HEK293 (cell line): ENCODE measurements around the gene MAGEC1.
"Not testable (repeated sequence)": the region's sequence is repeated elsewhere in the genome, so short reads cannot be mapped to it uniquely, and the experiment has no call there.

Experiments used
- CTCF ChIA-PET: fragments of 350-600 bp; formaldehyde crosslinking; extraction: SDS; loops from one replicate; lab custom pipeline; 2021; ENCODE audit warnings: antibody characterized with exemption; lab: Yijun Ruan, JAX
- POLR2A ChIA-PET: fragments of 300-600 bp; formaldehyde crosslinking; extraction: SDS; loops from one replicate; lab custom pipeline; 2020; ENCODE audit warnings: antibody characterized with exemption, inconsistent platforms; lab: Yijun Ruan, JAX
- H3K27ac ChIP-seq: fragments of 200-500 bp; sonication (Bioruptor generic); 2 replicates; pipeline ENCODE4 v1.5.1; 2014; ENCODE audit warnings: low read depth, low read length, control low read depth, inconsistent platforms; ENCODE audit errors: extremely low read depth
- H3K36me3 ChIP-seq, 2 experiments: fragments of 200-500 bp in 1 of 2; sonication (Bioruptor generic) in 1 of 2; 1 replicate in 1 of 2; 2 replicates in 1 of 2; pipeline ENCODE4 v1.5.1; 2014 to 2017; ENCODE audit warnings: inconsistent platforms in 2 of 2, low read length in 2 of 2; ENCODE audit not compliant: control insufficient read depth in 2 of 2, insufficient read depth in 1 of 2
- H3K4me1 ChIP-seq: fragments of 200-500 bp; sonication (Bioruptor generic); 2 replicates; pipeline ENCODE4 v1.5.1; 2014; ENCODE audit warnings: mild to moderate bottlenecking, low read length, inconsistent platforms; ENCODE audit not compliant: control insufficient read depth, insufficient read depth
- H3K4me3 ChIP-seq: 2 replicates; pipeline ENCODE4 v1.5.1; 2011; ENCODE audit warnings: low read depth, mild to moderate bottlenecking, control low read depth, low read length, moderate library complexity
- H3K9me3 ChIP-seq: fragments of 200-500 bp; sonication (Bioruptor generic); 2 replicates; pipeline ENCODE4 v1.5.1; 2014; ENCODE audit warnings: low read depth, low read length, inconsistent platforms; ENCODE audit not compliant: control insufficient read depth, insufficient read depth
- EGR2 ChIP-seq: fragments of 450-650 bp; formaldehyde crosslinking; IDR thresholded peaks from 2 replicates; pipeline ENCODE4 v1.5.1; 2016; ENCODE audit warnings: low read depth, missing biosample characterization, missing genetic modification characterization
- KLF9 ChIP-seq: fragments of 450-650 bp; formaldehyde crosslinking; IDR thresholded peaks from 2 replicates; pipeline ENCODE4 v1.5.1; 2016; ENCODE audit warnings: missing biosample characterization, missing genetic modification characterization, low read depth
- SP3 ChIP-seq: fragments of 450-650 bp; formaldehyde crosslinking; IDR thresholded peaks from 2 replicates; pipeline ENCODE4 v1.5.1; 2016; ENCODE audit warnings: missing biosample characterization, missing genetic modification characterization
- ZBTB8A ChIP-seq: fragments of 450-650 bp; formaldehyde crosslinking; IDR thresholded peaks from 2 replicates; pipeline ENCODE4 v1.5.1; 2016; ENCODE audit warnings: missing biosample characterization, missing genetic modification characterization
- ZFHX2 ChIP-seq: fragments of 450-650 bp; formaldehyde crosslinking; conservative IDR thresholded peaks from 2 replicates; pipeline ENCODE4 v1.5.1; 2016; ENCODE audit warnings: missing biosample characterization, missing genetic modification characterization
- ZNF121 ChIP-seq: fragments of 450-650 bp; formaldehyde crosslinking; IDR thresholded peaks from 2 replicates; pipeline ENCODE4 v1.5.1; 2016; ENCODE audit warnings: missing biosample characterization, missing genetic modification characterization
- ZNF335 ChIP-seq: fragments of 450-650 bp; formaldehyde crosslinking; conservative IDR thresholded peaks from 2 replicates; pipeline ENCODE4 v1.5.1; 2016; ENCODE audit warnings: missing biosample characterization, missing genetic modification characterization
- ZNF426 ChIP-seq: fragments of 450-650 bp; formaldehyde crosslinking; IDR thresholded peaks from 2 replicates; pipeline ENCODE4 v1.5.1; 2017; ENCODE audit warnings: missing biosample characterization, missing genetic modification characterization, mild to moderate bottlenecking, inconsistent platforms, moderate library complexity
- ZNF433 ChIP-seq: fragments of 450-650 bp; formaldehyde crosslinking; IDR thresholded peaks from 2 replicates; pipeline ENCODE4 v1.5.1; 2016; ENCODE audit warnings: missing biosample characterization, missing genetic modification characterization, low read depth
- ZNF48 ChIP-seq: fragments of 450-650 bp; formaldehyde crosslinking; IDR thresholded peaks from 2 replicates; pipeline ENCODE4 v1.5.1; 2016; ENCODE audit warnings: missing biosample characterization, missing genetic modification characterization
- ZNF510 ChIP-seq: fragments of 450-650 bp; formaldehyde crosslinking; IDR thresholded peaks from 2 replicates; pipeline ENCODE4 v1.5.1; 2018; ENCODE audit warnings: mild to moderate bottlenecking, missing genetic modification characterization, missing biosample characterization; ENCODE audit not compliant: insufficient replicate concordance
- ZNF596 ChIP-seq: fragments of 450-650 bp; IDR thresholded peaks from 2 replicates; pipeline ENCODE4 v1.5.0; 2018; ENCODE audit warnings: missing biosample characterization, mild to moderate bottlenecking, missing genetic modification characterization, moderate library complexity
- ZNF658 ChIP-seq: fragments of 450-650 bp; formaldehyde crosslinking; IDR thresholded peaks from 2 replicates; pipeline ENCODE4; 2016; ENCODE audit warnings: missing biosample characterization, missing genetic modification characterization
- ZNF830 ChIP-seq: fragments of 450-650 bp; IDR thresholded peaks from 2 replicates; pipeline ENCODE4 v1.5.0; 2018; ENCODE audit warnings: missing biosample characterization, missing genetic modification characterization, low read depth, mild to moderate bottlenecking, moderate library complexity
- TF ChIP-seq, protein P1 (sequence below): fragments of 450-650 bp; formaldehyde crosslinking; IDR thresholded peaks from 2 replicates; pipeline ENCODE4 v1.5.0; 2017; ENCODE audit warnings: missing biosample characterization, missing genetic modification characterization, borderline replicate concordance
- TF ChIP-seq, protein P2 (sequence below): fragments of 450-650 bp; formaldehyde crosslinking; IDR thresholded peaks from 2 replicates; pipeline ENCODE4 v1.5.1; 2017; ENCODE audit warnings: missing biosample characterization, missing genetic modification characterization
- TF ChIP-seq, protein P3 (sequence below): fragments of 450-650 bp; formaldehyde crosslinking; IDR thresholded peaks from 2 replicates; pipeline ENCODE4 v1.5.1; 2016; ENCODE audit warnings: missing biosample characterization, missing genetic modification characterization
- TF ChIP-seq, protein P4 (sequence below): fragments of 450-650 bp; formaldehyde crosslinking; IDR thresholded peaks from 2 replicates; pipeline ENCODE4 v1.5.1; 2017; ENCODE audit warnings: missing biosample characterization, missing genetic modification characterization
- TF ChIP-seq, protein P5 (sequence below): fragments of 450-650 bp; formaldehyde crosslinking; IDR thresholded peaks from 2 replicates; pipeline ENCODE4 v1.5.1; 2016; ENCODE audit warnings: missing biosample characterization, missing genetic modification characterization
- TF ChIP-seq, protein P6 (sequence below): fragments of 450-650 bp; formaldehyde crosslinking; IDR thresholded peaks from 2 replicates; pipeline ENCODE4 v1.5.1; 2017; ENCODE audit warnings: missing biosample characterization, missing genetic modification characterization

Gene MAGEC1

DNA sequence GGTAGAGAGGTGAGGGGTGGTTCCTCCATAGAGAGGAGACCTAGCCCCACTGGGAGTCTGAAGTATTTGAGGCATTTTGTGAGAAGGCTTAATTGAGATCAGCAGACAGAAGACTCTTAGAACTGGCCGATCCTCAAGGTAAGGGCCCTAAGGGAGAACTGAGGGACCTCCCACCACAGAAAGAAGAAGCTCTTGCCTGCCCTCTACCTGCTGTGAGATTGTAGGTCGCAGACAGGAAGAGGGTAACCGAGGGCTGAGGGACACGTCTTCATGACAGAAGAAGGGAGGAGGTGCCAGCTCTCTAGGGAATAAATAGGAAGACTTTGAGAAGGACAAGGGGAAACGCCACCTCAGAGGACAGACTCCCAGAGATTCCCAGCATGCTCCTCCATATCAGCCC lies 24.1 kb upstream of the MAGEC1 start:
- no peak overlapping the region for H3K27ac ChIP-seq
- no peak overlapping the region for H3K4me3 ChIP-seq
- TF ChIP-seq ZNF48 (tag by site-specific recombination) (no peak), ZFHX2 (no peak), ZNF658 (tag by site-specific recombination) (no peak), ZNF510 (no peak), ZNF121 (no peak), ZNF335 (tag by site-specific recombination) (no peak), ZNF433 (no peak), ZNF426 (no peak), SP3 (tag by site-specific recombination) (no peak), ZBTB8A (tag by site-specific recombination) (no peak)
- TF ChIP-seq, protein P1, sequence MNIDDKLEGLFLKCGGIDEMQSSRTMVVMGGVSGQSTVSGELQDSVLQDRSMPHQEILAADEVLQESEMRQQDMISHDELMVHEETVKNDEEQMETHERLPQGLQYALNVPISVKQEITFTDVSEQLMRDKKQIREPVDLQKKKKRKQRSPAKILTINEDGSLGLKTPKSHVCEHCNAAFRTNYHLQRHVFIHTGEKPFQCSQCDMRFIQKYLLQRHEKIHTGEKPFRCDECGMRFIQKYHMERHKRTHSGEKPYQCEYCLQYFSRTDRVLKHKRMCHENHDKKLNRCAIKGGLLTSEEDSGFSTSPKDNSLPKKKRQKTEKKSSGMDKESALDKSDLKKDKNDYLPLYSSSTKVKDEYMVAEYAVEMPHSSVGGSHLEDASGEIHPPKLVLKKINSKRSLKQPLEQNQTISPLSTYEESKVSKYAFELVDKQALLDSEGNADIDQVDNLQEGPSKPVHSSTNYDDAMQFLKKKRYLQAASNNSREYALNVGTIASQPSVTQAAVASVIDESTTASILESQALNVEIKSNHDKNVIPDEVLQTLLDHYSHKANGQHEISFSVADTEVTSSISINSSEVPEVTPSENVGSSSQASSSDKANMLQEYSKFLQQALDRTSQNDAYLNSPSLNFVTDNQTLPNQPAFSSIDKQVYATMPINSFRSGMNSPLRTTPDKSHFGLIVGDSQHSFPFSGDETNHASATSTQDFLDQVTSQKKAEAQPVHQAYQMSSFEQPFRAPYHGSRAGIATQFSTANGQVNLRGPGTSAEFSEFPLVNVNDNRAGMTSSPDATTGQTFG (tag by site-specific recombination) = no peak
- TF ChIP-seq, protein P2, sequence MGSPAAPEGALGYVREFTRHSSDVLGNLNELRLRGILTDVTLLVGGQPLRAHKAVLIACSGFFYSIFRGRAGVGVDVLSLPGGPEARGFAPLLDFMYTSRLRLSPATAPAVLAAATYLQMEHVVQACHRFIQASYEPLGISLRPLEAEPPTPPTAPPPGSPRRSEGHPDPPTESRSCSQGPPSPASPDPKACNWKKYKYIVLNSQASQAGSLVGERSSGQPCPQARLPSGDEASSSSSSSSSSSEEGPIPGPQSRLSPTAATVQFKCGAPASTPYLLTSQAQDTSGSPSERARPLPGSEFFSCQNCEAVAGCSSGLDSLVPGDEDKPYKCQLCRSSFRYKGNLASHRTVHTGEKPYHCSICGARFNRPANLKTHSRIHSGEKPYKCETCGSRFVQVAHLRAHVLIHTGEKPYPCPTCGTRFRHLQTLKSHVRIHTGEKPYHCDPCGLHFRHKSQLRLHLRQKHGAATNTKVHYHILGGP (tag by site-specific recombination) = no peak
- TF ChIP-seq, protein P3, sequence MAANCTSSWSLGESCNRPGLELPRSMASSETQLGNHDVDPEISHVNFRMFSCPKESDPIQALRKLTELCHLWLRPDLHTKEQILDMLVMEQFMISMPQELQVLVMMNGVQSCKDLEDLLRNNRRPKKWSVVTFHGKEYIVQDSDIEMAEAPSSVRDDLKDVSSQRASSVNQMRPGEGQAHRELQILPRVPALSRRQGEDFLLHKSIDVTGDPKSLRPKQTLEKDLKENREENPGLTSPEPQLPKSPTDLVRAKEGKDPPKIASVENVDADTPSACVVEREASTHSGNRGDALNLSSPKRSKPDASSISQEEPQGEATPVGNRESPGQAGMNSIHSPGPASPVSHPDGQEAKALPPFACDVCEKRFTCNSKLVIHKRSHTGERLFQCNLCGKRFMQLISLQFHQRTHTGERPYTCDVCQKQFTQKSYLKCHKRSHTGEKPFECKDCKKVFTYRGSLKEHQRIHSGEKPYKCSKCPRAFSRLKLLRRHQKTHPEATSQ (tag by site-specific recombination) = no peak
- TF ChIP-seq, protein P4, sequence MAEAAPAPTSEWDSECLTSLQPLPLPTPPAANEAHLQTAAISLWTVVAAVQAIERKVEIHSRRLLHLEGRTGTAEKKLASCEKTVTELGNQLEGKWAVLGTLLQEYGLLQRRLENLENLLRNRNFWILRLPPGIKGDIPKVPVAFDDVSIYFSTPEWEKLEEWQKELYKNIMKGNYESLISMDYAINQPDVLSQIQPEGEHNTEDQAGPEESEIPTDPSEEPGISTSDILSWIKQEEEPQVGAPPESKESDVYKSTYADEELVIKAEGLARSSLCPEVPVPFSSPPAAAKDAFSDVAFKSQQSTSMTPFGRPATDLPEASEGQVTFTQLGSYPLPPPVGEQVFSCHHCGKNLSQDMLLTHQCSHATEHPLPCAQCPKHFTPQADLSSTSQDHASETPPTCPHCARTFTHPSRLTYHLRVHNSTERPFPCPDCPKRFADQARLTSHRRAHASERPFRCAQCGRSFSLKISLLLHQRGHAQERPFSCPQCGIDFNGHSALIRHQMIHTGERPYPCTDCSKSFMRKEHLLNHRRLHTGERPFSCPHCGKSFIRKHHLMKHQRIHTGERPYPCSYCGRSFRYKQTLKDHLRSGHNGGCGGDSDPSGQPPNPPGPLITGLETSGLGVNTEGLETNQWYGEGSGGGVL (tag by site-specific recombination) = no peak
- TF ChIP-seq, all 188 proteins: peak for 0
- ChIA-PET CTCF (interaction anchor here (0.6 kb wide), 1 partner anchor 708 kb away, joined by 3 read pairs; no protein-coding TSS in a partner anchor), POLR2A (no interaction called here)
- H3K36me3 ChIP-seq = no peaks in the 10 kb centered on the region
- no peaks in the 10 kb centered on the region for H3K4me1 ChIP-seq
- no peaks in the 10 kb centered on the region for H3K9me3 ChIP-seq

DNA sequence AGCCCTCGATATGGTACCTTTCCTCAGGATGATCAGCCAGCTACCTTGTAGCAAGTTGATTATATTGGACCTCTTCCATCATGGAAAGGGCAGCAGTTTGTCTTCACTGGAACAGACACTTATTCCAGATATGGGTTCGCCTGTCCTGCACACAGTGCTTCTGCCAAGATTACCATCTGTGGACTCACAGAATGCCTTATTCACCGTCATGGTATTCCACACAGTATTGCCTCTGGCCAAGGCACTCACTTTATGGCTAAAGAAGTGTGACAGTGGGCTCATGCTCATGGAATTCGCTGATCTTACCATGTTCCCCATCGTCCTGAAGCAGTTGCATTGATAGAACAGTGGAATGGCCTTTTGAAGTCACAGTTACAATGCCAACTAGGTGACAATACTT lies 14.9 kb upstream of the MAGEC1 start:
- H3K27ac ChIP-seq, H3K4me1 ChIP-seq, H3K4me3 ChIP-seq, H3K9me3 ChIP-seq, CTCF ChIA-PET, POLR2A ChIA-PET, H3K36me3 ChIP-seq: not testable (repeated sequence)

DNA sequence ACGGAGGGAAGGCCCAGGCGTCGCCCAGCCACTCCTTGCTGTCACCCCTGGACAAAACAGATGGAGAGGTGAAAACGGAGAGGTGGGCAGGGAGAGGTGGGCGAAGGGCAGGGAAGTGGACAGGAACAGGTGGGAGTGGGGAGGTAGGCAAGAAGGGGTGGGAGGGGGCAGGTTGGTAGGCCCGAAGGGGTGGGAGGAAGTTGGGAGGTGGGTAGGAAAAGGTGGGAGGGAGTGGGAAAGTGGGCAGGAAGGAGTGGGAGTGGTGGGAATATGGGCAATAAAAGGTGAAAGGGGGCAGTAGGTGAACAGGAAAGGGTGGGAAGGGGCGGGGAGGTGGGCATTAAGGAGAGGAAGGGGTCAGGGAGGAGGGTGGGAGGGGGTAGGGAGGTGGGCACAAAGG lies 9.0 kb upstream of the MAGEC1 start:
- Histone ChIP-seq H3K27ac (no peak overlapping the region), H3K4me3 (no peak overlapping the region), H3K4me1 (no peaks in the 10 kb centered on the region), H3K9me3 (no peaks in the 10 kb centered on the region), H3K36me3 (no peaks in the 10 kb centered on the region)
- ChIA-PET POLR2A (no interaction called here), CTCF (no interaction called here)
- TF ChIP-seq ZNF830 (tag by site-specific recombination) = no peak
- peak; percentile 62 for TF ChIP-seq ZFHX2
- TF ChIP-seq, protein P5, sequence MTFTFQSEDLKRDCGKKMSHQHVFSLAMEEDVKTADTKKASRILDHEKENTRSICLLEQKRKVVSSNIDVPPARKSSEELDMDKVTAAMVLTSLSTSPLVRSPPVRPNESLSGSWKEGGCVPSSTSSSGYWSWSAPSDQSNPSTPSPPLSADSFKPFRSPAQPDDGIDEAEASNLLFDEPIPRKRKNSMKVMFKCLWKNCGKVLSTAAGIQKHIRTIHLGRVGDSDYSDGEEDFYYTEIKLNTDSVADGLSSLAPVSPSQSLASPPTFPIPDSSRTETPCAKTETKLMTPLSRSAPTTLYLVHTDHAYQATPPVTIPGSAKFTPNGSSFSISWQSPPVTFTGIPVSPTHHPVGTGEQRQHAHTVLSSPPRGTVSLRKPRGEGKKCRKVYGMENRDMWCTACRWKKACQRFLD (tag by site-specific recombination) = no peak
- TF ChIP-seq, protein P6, sequence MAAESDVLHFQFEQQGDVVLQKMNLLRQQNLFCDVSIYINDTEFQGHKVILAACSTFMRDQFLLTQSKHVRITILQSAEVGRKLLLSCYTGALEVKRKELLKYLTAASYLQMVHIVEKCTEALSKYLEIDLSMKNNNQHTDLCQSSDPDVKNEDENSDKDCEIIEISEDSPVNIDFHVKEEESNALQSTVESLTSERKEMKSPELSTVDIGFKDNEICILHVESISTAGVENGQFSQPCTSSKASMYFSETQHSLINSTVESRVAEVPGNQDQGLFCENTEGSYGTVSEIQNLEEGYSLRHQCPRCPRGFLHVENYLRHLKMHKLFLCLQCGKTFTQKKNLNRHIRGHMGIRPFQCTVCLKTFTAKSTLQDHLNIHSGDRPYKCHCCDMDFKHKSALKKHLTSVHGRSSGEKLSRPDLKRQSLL (tag by site-specific recombination) = no peak
- TF ChIP-seq ZNF596 (tag by site-specific recombination) = no peak
- TF ChIP-seq KLF9 (tag by site-specific recombination) = no peak
- peak; percentile 74; the same call in 1 of the 2 replicates for TF ChIP-seq EGR2 (tag by site-specific recombination)
